Measurements from ENCODE around the gene CUL5.

CUL5 gene

GRCh38 chr11:108111126-108111525 lies 102.4 kb downstream of the CUL5 start:
- in situ Hi-C loops (cut with MboI; ENCODE audit: low sequenced_read_pairs) = loop anchor here (25.0 kb wide), 1 partner anchor 551 kb away; the partner anchor contains the start of gene DDX10

GRCh38 chr11:108112057-108112456 lies 103.4 kb downstream of the CUL5 start:
- in situ Hi-C loops (cut with MboI; ENCODE audit: low sequenced_read_pairs) = loop anchor here (25.0 kb wide), 1 partner anchor 550 kb away; the partner anchor contains the start of gene DDX10

- in situ Hi-C loops (cut with MboI; ENCODE audit: low sequenced_read_pairs) = loop anchor here (25.0 kb wide), 1 partner anchor 547 kb away; the partner anchor contains the start of gene DDX10
Observed at GRCh38 chr11:108115500-108116140, 106.9 kb downstream of the CUL5 start.

- in situ Hi-C loops (cut with MboI; ENCODE audit: low sequenced_read_pairs) = loop anchor here (25.0 kb wide), 1 partner anchor 544 kb away; the partner anchor contains the start of gene DDX10
Observed at GRCh38 chr11:108117746-108118371, 109.2 kb downstream of the CUL5 start.

- in situ Hi-C loops (cut with MboI; ENCODE audit: low sequenced_read_pairs) = loop anchor here (25.0 kb wide), 1 partner anchor 541 kb away; the partner anchor contains the start of gene DDX10
Observed at GRCh38 chr11:108120936-108121273, 112.2 kb downstream of the CUL5 start.

- in situ Hi-C loops (cut with MboI; ENCODE audit: low sequenced_read_pairs) = loop anchor here (25.0 kb wide), 1 partner anchor 541 kb away; the partner anchor contains the start of gene DDX10
Observed at GRCh38 chr11:108121274-108122155, 112.8 kb downstream of the CUL5 start, which contains the start of gene ACAT1. ACAT1 (plus strand) TSS chr11:108121567; CDS start chr11:108121607, 40 bp downstream.

- in situ Hi-C loops (cut with MboI; ENCODE audit: low sequenced_read_pairs) = loop anchor here (25.0 kb wide), 1 partner anchor 540 kb away; the partner anchor contains the start of gene DDX10
Observed at GRCh38 chr11:108122166-108122628, 113.5 kb downstream of the CUL5 start.

- in situ Hi-C loops (cut with MboI; ENCODE audit: low sequenced_read_pairs) = loop anchor here (25.0 kb wide), 2 partner anchors 112 to 212 kb away; no protein-coding TSS in a partner anchor
Observed at GRCh38 chr11:108125096-108125495, 116.4 kb downstream of the CUL5 start.

- in situ Hi-C loops (cut with MboI; ENCODE audit: low sequenced_read_pairs) = loop anchor here (25.0 kb wide), 2 partner anchors 109 to 209 kb away; no protein-coding TSS in a partner anchor
Observed at GRCh38 chr11:108128772-108129171, 120.1 kb downstream of the CUL5 start.

- in situ Hi-C loops (cut with MboI; ENCODE audit: low sequenced_read_pairs) = loop anchor here (25.0 kb wide), 2 partner anchors 105 to 205 kb away; no protein-coding TSS in a partner anchor
Observed at GRCh38 chr11:108131993-108132392, 123.3 kb downstream of the CUL5 start.

- in situ Hi-C loops (cut with MboI; ENCODE audit: low sequenced_read_pairs) = loop anchor here (25.0 kb wide), 2 partner anchors 104 to 204 kb away; no protein-coding TSS in a partner anchor
Observed at GRCh38 chr11:108132993-108133538, 124.4 kb downstream of the CUL5 start.

GRCh38 chr11:108135845-108136544 lies 127.3 kb downstream of the CUL5 start:
- in situ Hi-C loops (cut with MboI; ENCODE audit: low sequenced_read_pairs) = loop anchor here (25.0 kb wide), 2 partner anchors 101 to 201 kb away; no protein-coding TSS in a partner anchor

GRCh38 chr11:108137212-108137611 lies 128.5 kb downstream of the CUL5 start:
- in situ Hi-C loops (cut with MboI; ENCODE audit: low sequenced_read_pairs) = loop anchor here (25.0 kb wide), 2 partner anchors 100 to 200 kb away; no protein-coding TSS in a partner anchor

GRCh38 chr11:108142304-108142703 lies 133.6 kb downstream of the CUL5 start:
- in situ Hi-C loops (cut with MboI; ENCODE audit: low sequenced_read_pairs) = loop anchor here (25.0 kb wide), 2 partner anchors 95 to 195 kb away; no protein-coding TSS in a partner anchor

GRCh38 chr11:108144615-108145014 lies 135.9 kb downstream of the CUL5 start:
- in situ Hi-C loops (cut with MboI; ENCODE audit: low sequenced_read_pairs) = loop anchor here (25.0 kb wide), 2 partner anchors 93 to 193 kb away; no protein-coding TSS in a partner anchor

- in situ Hi-C loops (cut with MboI; ENCODE audit: low sequenced_read_pairs) = loop anchor here (25.0 kb wide), 2 partner anchors 90 to 190 kb away; no protein-coding TSS in a partner anchor
Observed at GRCh38 chr11:108147150-108147549, 138.5 kb downstream of the CUL5 start.

GRCh38 chr11:108148556-108148955 lies 139.9 kb downstream of the CUL5 start:
- in situ Hi-C loops (cut with MboI; ENCODE audit: low sequenced_read_pairs) = loop anchor here (25.0 kb wide), 2 partner anchors 89 to 189 kb away; no protein-coding TSS in a partner anchor

GRCh38 chr11:108154591-108154990 lies 145.9 kb downstream of the CUL5 start:
- in situ Hi-C loops (cut with MboI; ENCODE audit: low sequenced_read_pairs) = no loop called here

Measured in HL-60/S4 treated with phorbol 12-myristate 13-acetate at 8.2 ng/mL for 4 days and 3 days (cell line).